CD14-positive monocyte (primary cell): Measurements from ENCODE around the gene TNFAIP1. TPM values are rescaled to one million over a fixed set of nuclear protein-coding genes. Genes with fewer than 3 reads are reported as not detected.
A peak's percentile ranks its signal among the peaks of the same experiment; 100 is the strongest.

Experiments used
- DNase-seq, 3 donors: peaks; one replicate each; pipeline ENCODE4 v3.0.0-alpha.2; 2011 to 2022
- H2AFZ ChIP-seq: 2 replicates; pipeline ENCODE4 v1.6.0; 2012; ENCODE audit warnings: mild to moderate bottlenecking, low read depth, low read length, inconsistent platforms; ENCODE audit not compliant: insufficient read depth, poor library complexity, severe bottlenecking
- H3K27ac ChIP-seq, 2 donors: 1 replicate in 1 of 2; 2 replicates in 1 of 2; pipeline ENCODE4 v1.5.1; 2012 to 2013; ENCODE audit warnings: low read length in 2 of 2, control low read depth in 1 of 2, inconsistent platforms in 1 of 2, low read depth in 1 of 2, mild to moderate bottlenecking in 1 of 2
- H3K27me3 ChIP-seq, 2 donors: one replicate each; pipeline versions ENCODE4 v1.6.0 to v1.6.1; 2011 to 2013; ENCODE audit warnings: low read length in 2 of 2; ENCODE audit not compliant: control insufficient read depth in 2 of 2, insufficient read depth in 2 of 2
- H3K36me3 ChIP-seq, 2 donors: replicated peaks in 1 of 2; 1 replicate in 1 of 2; 2 replicates in 1 of 2; pipeline versions ENCODE4 v1.5.1 to v1.6.1; 2012 to 2013; ENCODE audit warnings: low read length in 2 of 2, control low read depth in 1 of 2, inconsistent platforms in 1 of 2, mild to moderate bottlenecking in 1 of 2; ENCODE audit not compliant: insufficient read depth in 2 of 2, control insufficient read depth in 1 of 2
- H3K4me1 ChIP-seq, 2 donors: 1 replicate in 1 of 2; 2 replicates in 1 of 2; pipeline versions ENCODE4 v1.5.1 to v1.6.1; 2012 to 2013; ENCODE audit warnings: low read length in 2 of 2, control low read depth in 1 of 2, inconsistent platforms in 1 of 2, mild to moderate bottlenecking in 1 of 2, moderate library complexity in 1 of 2; ENCODE audit not compliant: insufficient read depth in 2 of 2, control insufficient read depth in 1 of 2
- H3K4me2 ChIP-seq: replicated peaks from 2 replicates; pipeline ENCODE3; 2012; ENCODE audit warnings: low read length, moderate library complexity, mild to moderate bottlenecking; ENCODE audit not compliant: poor library complexity, severe bottlenecking; ENCODE audit errors: extremely low read depth
- H3K4me3 ChIP-seq, 3 experiments: fragments of 200-600 bp in 1 of 3; sonication (generic) in 1 of 3; replicated peaks in 1 of 3; 1 replicate in 2 of 3; 2 replicates in 1 of 3; pipeline ENCODE4 v1.5.1; 2011 to 2013; ENCODE audit warnings: low read length in 3 of 3, mild to moderate bottlenecking in 3 of 3, control low read depth in 2 of 3, low read depth in 2 of 3, inconsistent platforms in 1 of 3, moderate library complexity in 1 of 3
- H3K79me2 ChIP-seq: 2 replicates; pipeline ENCODE4 v1.6.0; 2012; ENCODE audit warnings: mild to moderate bottlenecking, control low read depth, inconsistent platforms, low read length, moderate library complexity; ENCODE audit not compliant: insufficient read depth
- H3K9ac ChIP-seq: 2 replicates; pipeline ENCODE4 v1.6.0; 2017; ENCODE audit warnings: low read length, mild to moderate bottlenecking; ENCODE audit not compliant: insufficient read depth, poor library complexity, severe bottlenecking
- H3K9me3 ChIP-seq, 2 donors: replicated peaks in 1 of 2; 1 replicate in 1 of 2; 2 replicates in 1 of 2; pipeline versions ENCODE4 v1.5.1 to v1.6.1; 2012 to 2013; ENCODE audit warnings: low read length in 2 of 2, control low read depth in 1 of 2; ENCODE audit not compliant: control insufficient read depth in 1 of 2, insufficient read depth in 1 of 2
- H4K20me1 ChIP-seq: 2 replicates; pipeline ENCODE4 v1.6.0; 2012; ENCODE audit warnings: mild to moderate bottlenecking, low read length, control low read depth, moderate library complexity; ENCODE audit not compliant: insufficient read depth
- H3K27ac Mint-ChIP-seq, 7 donors: one replicate each; pipeline ENCODE4 v1.8.0; 2020; ENCODE audit warnings: mild to moderate bottlenecking in 7 of 7, mixed read lengths in 7 of 7, moderate library complexity in 6 of 7, inconsistent platforms in 2 of 7
- H3K27me3 Mint-ChIP-seq, 3 donors: one replicate each; pipeline ENCODE4 v1.8.0; 2021 to 2022; ENCODE audit warnings: low read depth in 3 of 3, mild to moderate bottlenecking in 3 of 3, mixed read lengths in 3 of 3, moderate library complexity in 3 of 3, inconsistent platforms in 1 of 3
- H3K36me3 Mint-ChIP-seq, 2 donors: one replicate each; pipeline ENCODE4 v1.8.0; 2020; ENCODE audit warnings: mixed read lengths in 2 of 2, inconsistent platforms in 1 of 2, mild to moderate bottlenecking in 1 of 2
- H3K4me1 Mint-ChIP-seq: one replicate; pipeline ENCODE4 v1.8.0; 2020; ENCODE audit warnings: mild to moderate bottlenecking, mixed read lengths
- H3K4me3 Mint-ChIP-seq, 2 donors: one replicate each; pipeline ENCODE4 v1.8.0; 2020; ENCODE audit warnings: mild to moderate bottlenecking in 2 of 2, mixed read lengths in 2 of 2, moderate library complexity in 1 of 2
- H3K9me3 Mint-ChIP-seq, 7 donors: one replicate each; pipeline ENCODE4 v1.8.0; 2020 to 2022; ENCODE audit warnings: mixed read lengths in 7 of 7, mild to moderate bottlenecking in 6 of 7, moderate library complexity in 6 of 7, inconsistent platforms in 2 of 7
- CTCF ChIP-seq: fragments of 200-600 bp; IDR thresholded peaks from one replicate; pipeline ENCODE4 v1.8.0; 2022; ENCODE audit warnings: antibody characterized with exemption, mild to moderate bottlenecking
- WGBS: methylation state at CpG from one replicate; pipeline ENCODE4 v1.1.5; 2013; ENCODE audit warnings: missing lambda C conversion rate; ENCODE audit not compliant: insufficient coverage; 5-methylcytosine and 5-hydroxymethylcytosine counted together
- intact Hi-C, 2 donors: fragments of 100-400 bp; cut with micrococcal nuclease; formaldehyde crosslinking; loops; one replicate each; pipeline versions ENCODE4 v1.15.0 to v1.15.1; 2023
- polyA plus RNA-seq, 3 donors: library from polyadenylated mRNA; depleted of rRNA in 1 of 3; unstranded in 2 of 3; stranded (reverse) in 1 of 3; fragments of 300-500 nt in 2 of 3; fragments of >200 nt in 1 of 3; fragmentation: Illumina TruSeq in 2 of 3; gene quantifications; 1 replicate in 2 of 3; 2 replicates in 1 of 3; pipeline ENCODE4 v1.2.3, GENCODE V29; 2012 to 2021

Gene TNFAIP1
- polyA plus RNA-seq, 3 donors = 7.2 to 9.5 (median 9.4) TPM

- peaks cover 12 to 22% of the 10 kb centered on the region in 2 donors for H3K27me3 ChIP-seq
- no peak overlapping the region for H3K9ac ChIP-seq
- peak; percentile 27 for TF ChIP-seq CTCF
- H3K9me3 ChIP-seq = no peaks in the 10 kb centered on the region
- peak overlapping the region in 1 of 3 experiments; percentile 40 for H3K4me3 ChIP-seq
- Mint-ChIP-seq H3K27ac (no peak overlapping the region), H3K36me3 (peaks cover 4 to 16% of the 10 kb centered on the region in 2 donors), H3K4me3 (peak overlapping the region; percentile 43 to 83), H3K27me3 (peaks cover 29 to 55% (median 37%) of the 10 kb centered on the region in 3 donors), H3K9me3 (peaks cover 0 to 5% (median 0%) of the 10 kb centered on the region in 7 donors), H3K4me1 (peaks cover 34% of the 10 kb centered on the region)
- WGBS = 34% methylated on average over 70 of the region's 72 CpGs
- peaks cover 20 to 30% of the 10 kb centered on the region in 2 donors for H3K4me1 ChIP-seq
- peak overlapping the region; percentile 48 for H2AFZ ChIP-seq
- no peak overlapping the region for H3K27ac ChIP-seq
- peak in 1 of 3 donors; percentile 18 for DNase-seq
- intact Hi-C loops = no loop called here
- H3K36me3 ChIP-seq = no peaks in the 10 kb centered on the region
- no peaks in the 10 kb centered on the region for H3K79me2 ChIP-seq
- no peaks in the 10 kb centered on the region for H4K20me1 ChIP-seq
- H3K4me2 ChIP-seq = peak overlapping the region; percentile 54
Observed at GRCh38 chr17:28381141-28381825, 45.7 kb downstream of the TNFAIP1 start.

DNA sequence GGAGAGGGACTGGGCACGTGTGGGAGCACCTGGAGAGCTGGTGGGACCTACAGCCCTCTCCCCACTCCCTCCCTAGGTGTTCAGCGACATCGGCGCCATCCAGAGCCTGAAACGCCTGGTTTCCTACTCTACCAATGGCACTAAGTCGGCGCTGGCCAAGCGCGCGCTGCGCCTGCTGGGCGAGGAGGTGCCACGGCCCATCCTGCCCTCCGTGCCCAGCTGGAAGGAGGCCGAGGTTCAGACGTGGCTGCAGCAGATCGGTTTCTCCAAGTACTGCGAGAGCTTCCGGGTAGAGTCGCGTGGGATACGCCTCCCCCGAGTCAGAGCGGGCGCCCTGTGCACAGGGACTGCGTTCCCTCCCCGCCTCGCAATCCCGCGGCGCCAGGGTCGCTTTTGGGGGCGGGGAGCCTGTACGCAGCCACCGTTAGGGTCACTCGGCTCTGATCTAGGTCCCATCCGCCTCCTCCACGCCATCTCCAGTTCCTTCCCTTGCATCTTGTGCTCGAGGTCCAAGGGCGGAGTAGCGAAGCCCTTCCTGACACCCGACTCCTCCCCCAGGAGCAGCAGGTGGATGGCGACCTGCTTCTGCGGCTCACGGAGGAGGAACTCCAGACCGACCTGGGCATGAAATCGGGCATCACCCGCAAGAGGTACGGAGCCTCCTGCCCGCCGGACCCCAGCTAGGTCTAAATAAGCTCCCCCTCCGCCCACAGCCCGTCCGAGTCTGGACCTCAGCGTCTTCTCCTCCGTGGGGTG is 48.9 kb downstream of the TNFAIP1 start:
- Mint-ChIP-seq H3K27ac (peak overlapping the region in 4 of 7 donors; percentile 30 to 70 (median 61)), H3K9me3 (peaks cover 0 to 5% (median 0%) of the 10 kb centered on the region in 7 donors), H3K27me3 (peaks cover 26 to 50% (median 35%) of the 10 kb centered on the region in 3 donors), H3K4me1 (peaks cover 37% of the 10 kb centered on the region), H3K4me3 (peak overlapping the region; percentile 95), H3K36me3 (peaks cover 14 to 27% of the 10 kb centered on the region in 2 donors)
- peak; percentile 38 to 47 (median 46) for DNase-seq
- TF ChIP-seq CTCF = no peak
- intact Hi-C loops = no loop called here
- Histone ChIP-seq H3K79me2 (no peaks in the 10 kb centered on the region), H3K9ac (peak overlapping the region; percentile 75), H3K27me3 (peaks cover 12 to 22% of the 10 kb centered on the region in 2 donors), H2AFZ (peak overlapping the region; percentile 99), H3K36me3 (peaks cover 6 to 8% of the 10 kb centered on the region in 2 donors), H3K4me1 (peaks cover 20 to 30% of the 10 kb centered on the region in 2 donors), H3K4me2 (peak overlapping the region; percentile 99), H3K9me3 (no peaks in the 10 kb centered on the region), H3K4me3 (peak overlapping the region; percentile 61 to 97 (median 72)), H4K20me1 (no peaks in the 10 kb centered on the region), H3K27ac (peak overlapping the region in 1 of 2 donors; percentile 41)
- WGBS = under 1% methylated on average over 55 of the region's 56 CpGs
